ENCODE results near the gene MRPS25.

Gene MRPS25

DNA sequence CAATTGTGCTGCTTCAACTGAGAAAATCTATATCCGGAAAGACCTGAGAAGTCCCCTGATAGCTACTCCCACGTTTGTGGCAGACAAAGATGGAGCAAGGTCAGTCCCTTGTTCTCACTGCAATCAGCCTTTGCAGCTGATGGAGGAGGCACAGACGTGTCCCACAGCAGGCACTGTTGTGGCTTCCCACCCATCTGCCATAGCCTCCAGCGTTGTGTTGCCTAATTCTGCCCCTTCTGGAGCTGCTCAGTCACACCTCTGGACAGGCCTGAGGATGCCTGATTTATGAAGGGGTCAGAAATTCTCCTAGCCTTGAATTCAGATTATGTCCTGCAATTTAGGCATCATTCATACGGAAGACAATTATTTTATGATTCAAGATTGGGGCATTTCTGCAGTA, 41.9 kb downstream of the MRPS25 start:
- H3K4me3 ChIP-seq (ENCODE audit: low read depth, low read length), result no peak overlapping the region
- TF ChIP-seq, protein P1, sequence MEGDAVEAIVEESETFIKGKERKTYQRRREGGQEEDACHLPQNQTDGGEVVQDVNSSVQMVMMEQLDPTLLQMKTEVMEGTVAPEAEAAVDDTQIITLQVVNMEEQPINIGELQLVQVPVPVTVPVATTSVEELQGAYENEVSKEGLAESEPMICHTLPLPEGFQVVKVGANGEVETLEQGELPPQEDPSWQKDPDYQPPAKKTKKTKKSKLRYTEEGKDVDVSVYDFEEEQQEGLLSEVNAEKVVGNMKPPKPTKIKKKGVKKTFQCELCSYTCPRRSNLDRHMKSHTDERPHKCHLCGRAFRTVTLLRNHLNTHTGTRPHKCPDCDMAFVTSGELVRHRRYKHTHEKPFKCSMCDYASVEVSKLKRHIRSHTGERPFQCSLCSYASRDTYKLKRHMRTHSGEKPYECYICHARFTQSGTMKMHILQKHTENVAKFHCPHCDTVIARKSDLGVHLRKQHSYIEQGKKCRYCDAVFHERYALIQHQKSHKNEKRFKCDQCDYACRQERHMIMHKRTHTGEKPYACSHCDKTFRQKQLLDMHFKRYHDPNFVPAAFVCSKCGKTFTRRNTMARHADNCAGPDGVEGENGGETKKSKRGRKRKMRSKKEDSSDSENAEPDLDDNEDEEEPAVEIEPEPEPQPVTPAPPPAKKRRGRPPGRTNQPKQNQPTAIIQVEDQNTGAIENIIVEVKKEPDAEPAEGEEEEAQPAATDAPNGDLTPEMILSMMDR (IDR thresholded peaks at IDR 0.05; ENCODE audit: low read depth, low read length, missing control alignments), result no peak
- DNase-seq, result no peak
- H3K27me3 ChIP-seq (replicated peaks), result no peaks in the 10 kb centered on the region
- in situ Hi-C loops (cut with HindIII; ENCODE audit: low pct_ligation_motif_present, low sequenced_read_pairs), result no loop called here
- peaks cover 45% of the 10 kb centered on the region for H3K36me3 ChIP-seq (replicated peaks)
- H3K27ac ChIP-seq, result no peak overlapping the region

DNA sequence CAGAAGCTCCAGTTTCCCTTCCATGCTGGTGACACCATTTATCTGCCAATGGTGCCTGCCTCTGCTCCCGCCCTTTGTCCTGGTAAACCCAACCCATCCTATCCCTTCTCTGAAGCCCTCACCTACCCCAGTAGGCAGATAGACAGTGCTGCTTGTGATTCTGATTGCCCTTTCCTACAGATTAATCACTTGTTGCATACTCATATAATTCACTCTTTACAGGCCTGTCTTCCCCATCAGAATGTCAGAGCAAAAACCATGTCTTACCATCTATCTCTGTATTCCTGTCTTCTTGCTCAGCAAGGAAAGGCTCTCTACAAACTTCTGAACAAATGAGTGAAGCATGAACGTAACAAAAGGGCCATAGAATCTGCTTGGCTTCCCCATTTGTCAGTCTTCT, 47.9 kb downstream of the MRPS25 start:
- Histone ChIP-seq H3K27ac (no peak overlapping the region), H3K27me3 (replicated peaks) (no peaks in the 10 kb centered on the region), H3K4me3 (ENCODE audit: low read depth, low read length) (no peak overlapping the region), H3K36me3 (replicated peaks) (peaks cover 31% of the 10 kb centered on the region)
- in situ Hi-C loops (cut with HindIII; ENCODE audit: low pct_ligation_motif_present, low sequenced_read_pairs), result no loop called here
- DNase-seq, result no peak
- TF ChIP-seq, protein P1 (IDR thresholded peaks at IDR 0.05; ENCODE audit: low read depth, low read length, missing control alignments), result no peak

DNA sequence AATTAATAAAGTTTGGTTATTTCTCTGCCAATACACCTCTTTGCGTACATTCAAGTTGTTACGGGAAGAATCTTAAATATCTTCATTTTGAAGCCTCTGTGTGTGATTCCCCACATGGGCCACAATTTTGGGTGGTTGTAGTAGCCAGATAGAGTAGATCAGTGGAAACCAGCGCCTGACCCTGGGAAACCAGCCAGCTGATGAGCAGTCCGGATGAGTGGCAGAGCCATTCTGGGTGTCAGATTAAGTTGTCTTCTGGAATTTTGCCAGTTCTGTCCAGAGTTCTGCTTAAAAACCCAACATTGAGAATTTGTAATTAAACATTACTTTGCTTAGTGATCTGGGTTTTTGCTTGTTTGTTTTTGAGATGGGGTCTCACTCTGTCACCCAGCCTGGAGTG, 49.7 kb downstream of the MRPS25 start:
- in situ Hi-C loops (cut with HindIII; ENCODE audit: low pct_ligation_motif_present, low sequenced_read_pairs), result no loop called here
- H3K36me3 ChIP-seq (replicated peaks), result peaks cover 23% of the 10 kb centered on the region
- no peak overlapping the region for H3K4me3 ChIP-seq (ENCODE audit: low read depth, low read length)
- DNase-seq, result peak; percentile 16
- H3K27me3 ChIP-seq (replicated peaks), result no peaks in the 10 kb centered on the region
- H3K27ac ChIP-seq, result no peak overlapping the region
- TF ChIP-seq, protein P1 (IDR thresholded peaks at IDR 0.05; ENCODE audit: low read depth, low read length, missing control alignments), result no peak

DNA sequence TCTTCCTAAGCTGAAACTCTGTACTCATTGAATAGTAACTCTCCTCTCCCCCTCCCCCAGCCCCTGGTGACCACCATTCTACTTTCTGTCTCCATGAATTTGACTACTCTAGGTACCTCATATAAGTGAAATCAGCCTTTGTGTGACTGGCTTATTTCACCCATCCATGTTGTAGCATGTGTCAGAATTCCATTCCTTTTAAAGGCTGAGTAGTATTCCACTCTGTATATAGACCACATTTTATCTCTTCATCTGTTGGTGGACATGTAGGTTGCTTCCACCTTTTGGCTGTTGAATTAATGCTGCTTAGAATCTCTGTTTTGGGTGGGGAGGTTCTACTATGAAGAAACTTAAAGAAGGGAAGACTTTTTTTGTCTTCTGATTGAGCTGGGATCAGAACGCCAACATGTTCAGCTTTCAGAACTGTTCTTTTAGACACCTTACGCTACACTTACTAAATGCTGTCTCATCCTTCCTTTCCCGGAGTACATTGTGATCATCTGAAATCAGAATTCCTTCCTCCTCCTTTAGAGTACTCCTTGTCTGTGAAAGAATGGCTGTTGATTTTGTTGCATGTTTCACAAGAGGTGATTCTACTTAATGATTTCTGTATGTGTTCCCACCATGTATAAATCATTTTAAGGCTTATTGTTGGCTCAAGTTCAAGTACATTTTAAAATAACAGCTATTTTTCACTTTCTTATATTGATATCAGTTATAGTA, 50.3 kb downstream of the MRPS25 start:
- Histone ChIP-seq H3K27me3 (replicated peaks) (no peaks in the 10 kb centered on the region), H3K27ac (no peak overlapping the region), H3K4me3 (ENCODE audit: low read depth, low read length) (no peak overlapping the region), H3K36me3 (replicated peaks) (peaks cover 20% of the 10 kb centered on the region)
- in situ Hi-C loops (cut with HindIII; ENCODE audit: low pct_ligation_motif_present, low sequenced_read_pairs), result no loop called here
- TF ChIP-seq, protein P1 (IDR thresholded peaks at IDR 0.05; ENCODE audit: low read depth, low read length, missing control alignments), result no peak
- no peak for DNase-seq

DNA sequence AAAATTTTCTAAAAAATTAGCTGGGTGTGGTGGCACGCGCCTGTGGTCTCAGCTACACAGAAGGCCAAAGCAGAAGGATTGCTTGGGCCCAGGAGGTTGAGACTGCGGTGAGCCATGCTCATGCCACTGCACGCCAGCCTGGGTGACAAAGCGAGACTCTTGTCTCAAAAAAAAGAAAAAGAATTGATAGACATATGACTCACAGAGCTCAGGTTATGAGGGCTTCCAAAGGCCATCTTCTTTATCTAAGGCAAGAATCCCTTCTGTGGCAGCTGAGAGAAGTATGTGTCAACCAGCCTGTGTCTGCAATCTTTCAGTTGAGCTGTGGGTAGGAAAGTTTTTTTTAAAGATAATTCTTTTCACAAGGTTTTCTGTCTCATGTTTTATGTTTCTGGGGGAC, 53.9 kb downstream of the MRPS25 start:
- peak; percentile 18 for DNase-seq
- TF ChIP-seq, protein P1 (IDR thresholded peaks at IDR 0.05; ENCODE audit: low read depth, low read length, missing control alignments), result no peak
- in situ Hi-C loops (cut with HindIII; ENCODE audit: low pct_ligation_motif_present, low sequenced_read_pairs), result no loop called here
- no peak overlapping the region for H3K4me3 ChIP-seq (ENCODE audit: low read depth, low read length)
- no peaks in the 10 kb centered on the region for H3K27me3 ChIP-seq (replicated peaks)
- H3K36me3 ChIP-seq (replicated peaks), result peaks cover 17% of the 10 kb centered on the region
- no peak overlapping the region for H3K27ac ChIP-seq

DNA sequence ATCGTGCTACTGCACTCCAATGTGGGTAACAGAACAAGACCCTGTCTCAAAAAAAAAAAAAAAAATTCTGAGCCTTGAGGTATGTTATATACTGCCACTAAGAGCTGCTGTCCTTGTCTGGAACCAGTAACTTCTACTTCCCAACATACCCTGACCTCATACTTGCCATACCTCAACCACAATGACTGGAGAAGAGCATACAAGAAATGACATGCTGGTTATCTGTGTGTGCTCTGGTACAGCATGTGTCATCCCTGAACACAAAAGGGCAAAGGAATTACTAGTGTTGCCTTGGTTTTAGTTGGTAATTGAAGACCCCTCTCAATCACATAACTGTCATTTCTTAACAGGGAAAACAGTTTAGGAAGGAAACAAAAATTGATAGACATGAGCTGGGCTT, 54.5 kb downstream of the MRPS25 start:
- no peak overlapping the region for H3K27ac ChIP-seq
- no peaks in the 10 kb centered on the region for H3K27me3 ChIP-seq (replicated peaks)
- peaks cover 14% of the 10 kb centered on the region for H3K36me3 ChIP-seq (replicated peaks)
- DNase-seq, result no peak
- TF ChIP-seq, protein P1 (IDR thresholded peaks at IDR 0.05; ENCODE audit: low read depth, low read length, missing control alignments), result no peak
- in situ Hi-C loops (cut with HindIII; ENCODE audit: low pct_ligation_motif_present, low sequenced_read_pairs), result no loop called here
- H3K4me3 ChIP-seq (ENCODE audit: low read depth, low read length), result no peak overlapping the region

Data from brain microvascular endothelial cell (primary cell).